ENCODE data around the gene ZSCAN2.

- TF ChIP-seq, protein P1, sequence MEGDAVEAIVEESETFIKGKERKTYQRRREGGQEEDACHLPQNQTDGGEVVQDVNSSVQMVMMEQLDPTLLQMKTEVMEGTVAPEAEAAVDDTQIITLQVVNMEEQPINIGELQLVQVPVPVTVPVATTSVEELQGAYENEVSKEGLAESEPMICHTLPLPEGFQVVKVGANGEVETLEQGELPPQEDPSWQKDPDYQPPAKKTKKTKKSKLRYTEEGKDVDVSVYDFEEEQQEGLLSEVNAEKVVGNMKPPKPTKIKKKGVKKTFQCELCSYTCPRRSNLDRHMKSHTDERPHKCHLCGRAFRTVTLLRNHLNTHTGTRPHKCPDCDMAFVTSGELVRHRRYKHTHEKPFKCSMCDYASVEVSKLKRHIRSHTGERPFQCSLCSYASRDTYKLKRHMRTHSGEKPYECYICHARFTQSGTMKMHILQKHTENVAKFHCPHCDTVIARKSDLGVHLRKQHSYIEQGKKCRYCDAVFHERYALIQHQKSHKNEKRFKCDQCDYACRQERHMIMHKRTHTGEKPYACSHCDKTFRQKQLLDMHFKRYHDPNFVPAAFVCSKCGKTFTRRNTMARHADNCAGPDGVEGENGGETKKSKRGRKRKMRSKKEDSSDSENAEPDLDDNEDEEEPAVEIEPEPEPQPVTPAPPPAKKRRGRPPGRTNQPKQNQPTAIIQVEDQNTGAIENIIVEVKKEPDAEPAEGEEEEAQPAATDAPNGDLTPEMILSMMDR (conservative IDR thresholded peaks at IDR 0.05; ENCODE audit: low read depth, low read length), result no peak
- no peak for TF ChIP-seq EZH2 (IDR thresholded peaks at IDR 0.05; ENCODE audit: borderline replicate concordance, low read depth, low read length, poor library complexity, severe bottlenecking)
Measured at GRCh38 chr15:84629033-84629432, 28.2 kb downstream of the ZSCAN2 start.
